Lung (tissue), 12 donors: ENCODE data around the gene ZNRF1. TPM values are rescaled to one million over a fixed set of nuclear protein-coding genes. Genes with fewer than 3 reads are reported as not detected.

Source experiments
- ATAC-seq: fragments of 200-7000 bp; cut with Tn5 transposase; one replicate; pipeline ENCODE4 v1.9.1; 2020; ENCODE audit warnings: moderate number of reproducible peaks; ENCODE audit not compliant: insufficient read depth, low FRiP score
- DNase-seq, 3 donors: peaks; one replicate each; pipeline ENCODE4 v3.0.0-alpha.2; 2013 to 2017
- H3K27ac ChIP-seq, 2 donors: one replicate each; pipeline ENCODE4 v1.5.1; 2013; ENCODE audit warnings: mild to moderate bottlenecking in 2 of 2, moderate library complexity in 2 of 2, control low read depth in 1 of 2, inconsistent platforms in 1 of 2, low read depth in 1 of 2, low read length in 1 of 2
- H3K27me3 ChIP-seq, 3 donors: one replicate each; pipeline ENCODE4 v1.5.1; 2013; ENCODE audit warnings: low read length in 2 of 3; ENCODE audit not compliant: control insufficient read depth in 3 of 3, insufficient read depth in 3 of 3
- H3K36me3 ChIP-seq, 4 donors: one replicate each; pipeline ENCODE4 v1.5.1; 2013; ENCODE audit warnings: low read length in 4 of 4, mild to moderate bottlenecking in 1 of 4, moderate library complexity in 1 of 4; ENCODE audit not compliant: control insufficient read depth in 4 of 4, insufficient read depth in 4 of 4
- H3K4me1 ChIP-seq, 5 donors: one replicate each; pipeline ENCODE4 v1.5.1; 2013; ENCODE audit warnings: low read length in 5 of 5, mild to moderate bottlenecking in 2 of 5, moderate library complexity in 1 of 5; ENCODE audit not compliant: control insufficient read depth in 5 of 5, insufficient read depth in 5 of 5
- H3K4me3 ChIP-seq: one replicate; pipeline ENCODE4 v1.5.1; 2013; ENCODE audit warnings: mild to moderate bottlenecking, control low read depth, moderate library complexity
- H3K9ac ChIP-seq, 2 donors: one replicate each; pipeline ENCODE4 v1.5.1; 2013; ENCODE audit warnings: low read length in 2 of 2, control low read depth in 1 of 2; ENCODE audit not compliant: insufficient read depth in 1 of 2
- H3K9me3 ChIP-seq, 4 donors: one replicate each; pipeline ENCODE4 v1.5.1; 2013; ENCODE audit warnings: low read length in 3 of 4, mild to moderate bottlenecking in 1 of 4, moderate library complexity in 1 of 4; ENCODE audit not compliant: control insufficient read depth in 4 of 4, insufficient read depth in 3 of 4
- WGBS, 2 donors: extraction: QIAGEN DNeasy Blood & Tissue Kit; methylation state at CpG; one replicate each; pipeline ENCODE4 v1.1.7; 2013; 5-methylcytosine and 5-hydroxymethylcytosine counted together
- polyA plus RNA-seq, 2 donors: library from polyadenylated mRNA; stranded (reverse); fragments of 200-250 nt; gene quantifications; one replicate each; pipeline ENCODE4 v1.2.1, GENCODE V29; 2013
- total RNA-seq, 2 donors: library from RNA; depleted of rRNA in 1 of 2; stranded (reverse); fragments of >200 nt in 1 of 2; gene quantifications; one replicate each; pipeline ENCODE4 v1.2.1, GENCODE V29; 2014 to 2021
- TF ChIP-seq, protein P1 (sequence below): IDR thresholded peaks from 2 replicates; pipeline ENCODE4 v1.5.1; 2012; ENCODE audit warnings: mild to moderate bottlenecking; ENCODE audit errors: control extremely low read depth, extremely low read depth
- donor health status: control.
- donor health status: control.
- donor health status: Bipolar disorder and iron deficiency.
- donor health status: healthy.
- donor health status: DM: yes; HTN: yes; CAD: no.

Gene ZNRF1
- total and polyA plus RNA-seq, 4 donors, result 8.9 to 25.1 (median 16.2) TPM

DNA sequence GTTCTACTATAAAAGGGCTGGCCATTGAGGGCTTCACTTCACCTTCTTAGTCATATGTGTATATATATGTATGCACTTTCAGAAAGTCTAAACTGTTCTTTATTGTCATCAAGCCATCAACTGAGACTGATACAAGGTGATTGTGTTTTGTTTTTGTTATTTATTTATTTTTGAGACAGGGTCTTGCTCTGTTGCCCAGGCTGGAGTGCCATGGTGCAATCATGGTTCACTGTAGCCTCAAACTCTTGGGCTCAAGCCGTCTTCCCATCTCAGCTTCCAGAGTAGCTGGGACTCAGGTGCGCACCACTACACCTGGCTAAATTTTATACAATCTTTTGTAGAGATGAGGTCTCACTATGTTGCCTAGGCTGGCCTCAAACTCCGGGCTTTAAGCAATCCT, 5.6 kb downstream of the ZNRF1 start:
- no peak overlapping the region for H3K4me3 ChIP-seq
- peaks cover 0 to 5% (median 0%) of the 10 kb centered on the region in 4 donors for H3K36me3 ChIP-seq
- DNase-seq (no peak), ATAC-seq (no peak)
- WGBS, 2 donors, result 99 to 100% methylated on average over 3 of the region's 3 CpGs
- peaks cover 3 to 26% (median 12%) of the 10 kb centered on the region in 5 donors for H3K4me1 ChIP-seq
- TF ChIP-seq, protein P1, sequence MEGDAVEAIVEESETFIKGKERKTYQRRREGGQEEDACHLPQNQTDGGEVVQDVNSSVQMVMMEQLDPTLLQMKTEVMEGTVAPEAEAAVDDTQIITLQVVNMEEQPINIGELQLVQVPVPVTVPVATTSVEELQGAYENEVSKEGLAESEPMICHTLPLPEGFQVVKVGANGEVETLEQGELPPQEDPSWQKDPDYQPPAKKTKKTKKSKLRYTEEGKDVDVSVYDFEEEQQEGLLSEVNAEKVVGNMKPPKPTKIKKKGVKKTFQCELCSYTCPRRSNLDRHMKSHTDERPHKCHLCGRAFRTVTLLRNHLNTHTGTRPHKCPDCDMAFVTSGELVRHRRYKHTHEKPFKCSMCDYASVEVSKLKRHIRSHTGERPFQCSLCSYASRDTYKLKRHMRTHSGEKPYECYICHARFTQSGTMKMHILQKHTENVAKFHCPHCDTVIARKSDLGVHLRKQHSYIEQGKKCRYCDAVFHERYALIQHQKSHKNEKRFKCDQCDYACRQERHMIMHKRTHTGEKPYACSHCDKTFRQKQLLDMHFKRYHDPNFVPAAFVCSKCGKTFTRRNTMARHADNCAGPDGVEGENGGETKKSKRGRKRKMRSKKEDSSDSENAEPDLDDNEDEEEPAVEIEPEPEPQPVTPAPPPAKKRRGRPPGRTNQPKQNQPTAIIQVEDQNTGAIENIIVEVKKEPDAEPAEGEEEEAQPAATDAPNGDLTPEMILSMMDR, result no peak
- H3K9me3 ChIP-seq, result no peaks in the 10 kb centered on the region
- no peaks in the 10 kb centered on the region for H3K27me3 ChIP-seq
- no peak overlapping the region for H3K9ac ChIP-seq
- H3K27ac ChIP-seq, result peak overlapping the region in 1 of 2 donors; percentile 40

DNA sequence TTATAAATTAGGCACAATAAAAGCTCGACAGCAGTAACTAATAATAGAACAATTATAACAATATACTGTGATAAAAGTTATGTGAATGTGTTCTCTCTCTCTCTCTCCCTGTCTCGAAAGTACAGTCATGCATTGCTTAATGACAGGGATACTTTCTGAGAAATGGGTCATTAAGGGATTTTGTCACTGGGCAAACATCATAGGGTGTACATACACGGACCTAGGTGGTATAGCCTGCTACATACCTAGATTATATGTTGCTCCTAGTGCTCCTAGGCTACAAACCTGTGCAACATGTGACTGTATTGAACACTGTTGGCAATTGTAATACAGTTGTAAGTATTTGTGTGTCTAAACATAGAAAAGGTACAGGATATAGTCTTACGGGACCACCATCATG, 6.9 kb downstream of the ZNRF1 start:
- H3K9me3 ChIP-seq, result no peaks in the 10 kb centered on the region
- DNase-seq (no peak), ATAC-seq (no peak)
- 81 to 85% methylated on average over 4 of the region's 4 CpGs for WGBS, 2 donors
- peaks cover 0 to 26% (median 12%) of the 10 kb centered on the region in 5 donors for H3K4me1 ChIP-seq
- H3K36me3 ChIP-seq, result peaks cover 0 to 5% (median 0%) of the 10 kb centered on the region in 4 donors
- no peak overlapping the region for H3K9ac ChIP-seq
- no peak overlapping the region for H3K4me3 ChIP-seq
- TF ChIP-seq, protein P1, result no peak
- peak overlapping the region in 1 of 2 donors; percentile 39 for H3K27ac ChIP-seq
- H3K27me3 ChIP-seq, result no peaks in the 10 kb centered on the region

DNA sequence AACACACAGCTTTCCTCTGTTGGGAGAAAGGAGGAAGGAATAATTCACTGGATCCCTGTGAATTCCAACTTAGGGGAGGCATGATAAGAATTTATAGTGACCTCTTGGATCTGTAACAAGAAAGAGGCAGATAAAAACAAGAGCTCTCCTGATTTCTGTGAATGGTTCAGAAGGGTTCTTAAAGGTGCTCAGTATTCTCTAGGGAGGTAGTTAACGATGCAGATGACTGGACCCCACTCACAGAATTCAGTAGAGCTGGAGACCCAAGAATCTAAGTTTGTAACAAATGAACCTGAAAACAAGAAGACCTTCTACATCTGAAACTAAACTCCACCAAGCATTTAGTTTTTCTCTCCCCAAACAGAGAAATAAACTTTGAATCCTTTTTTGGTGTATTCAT, 8.6 kb downstream of the ZNRF1 start:
- DNase-seq (no peak), ATAC-seq (no peak)
- H3K4me1 ChIP-seq, result peaks cover 0 to 26% (median 5%) of the 10 kb centered on the region in 5 donors
- H3K27me3 ChIP-seq, result no peaks in the 10 kb centered on the region
- no peak overlapping the region for H3K27ac ChIP-seq
- TF ChIP-seq, protein P1, result no peak
- peaks cover 0 to 5% (median 0%) of the 10 kb centered on the region in 4 donors for H3K36me3 ChIP-seq
- no peak overlapping the region for H3K4me3 ChIP-seq
- H3K9ac ChIP-seq, result no peak overlapping the region
- H3K9me3 ChIP-seq, result no peaks in the 10 kb centered on the region
- 71 to 79% methylated on average over 1 of the region's 1 CpG for WGBS, 2 donors

DNA sequence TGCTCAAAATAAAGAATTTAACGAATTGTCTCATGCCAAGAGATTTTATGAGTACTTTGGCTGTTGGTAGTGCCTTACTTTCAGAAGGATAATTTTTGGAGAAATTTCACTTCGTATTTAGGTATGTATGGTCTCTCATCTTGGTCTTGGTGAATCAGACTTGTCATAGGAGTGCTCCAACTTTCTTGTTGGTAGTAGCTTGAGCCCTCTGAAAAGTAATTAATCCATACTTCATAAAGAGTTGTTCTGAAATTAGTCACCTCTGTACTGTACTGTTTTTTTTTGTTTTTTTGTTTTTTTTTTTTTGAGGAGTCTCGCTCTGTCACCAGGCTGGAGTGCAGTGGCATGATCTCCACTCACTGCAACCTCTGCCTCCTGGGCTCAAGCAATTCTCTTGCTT, 11.6 kb downstream of the ZNRF1 start:
- ATAC-seq (no peak), DNase-seq (no peak)
- no peaks in the 10 kb centered on the region for H3K27me3 ChIP-seq
- H3K4me1 ChIP-seq, result peaks cover 5 to 19% (median 8%) of the 10 kb centered on the region in 5 donors
- TF ChIP-seq, protein P1, result no peak
- no peak overlapping the region for H3K9ac ChIP-seq
- no peak overlapping the region for H3K4me3 ChIP-seq
- peaks cover 0 to 3% (median 0%) of the 10 kb centered on the region in 4 donors for H3K36me3 ChIP-seq
- H3K27ac ChIP-seq, result peak overlapping the region in 1 of 2 donors; percentile 1
- WGBS, 2 donors, result 84 to 91% methylated on average over 3 of the region's 3 CpGs
- no peaks in the 10 kb centered on the region for H3K9me3 ChIP-seq
